GM12891 (cell line): ENCODE results near the gene TRMT44.

Experiments used
- POLR2A ChIP-seq: IDR thresholded peaks from 2 replicates; pipeline ENCODE4 v1.6.1; 2011; ENCODE audit warnings: low read depth, low read length, control low read depth
- POLR2AphosphoS5 ChIP-seq: IDR thresholded peaks from 2 replicates; pipeline ENCODE4 v1.6.1; 2011; ENCODE audit warnings: low read depth, low read length, control low read depth
- SPI1 ChIP-seq: IDR thresholded peaks from 2 replicates; pipeline ENCODE4 v1.6.1; 2011; ENCODE audit warnings: low read depth, low read length, control low read depth
- TAF1 ChIP-seq: IDR thresholded peaks from 2 replicates; pipeline ENCODE4 v1.6.1; 2011; ENCODE audit warnings: low read depth, low read length, control low read depth

DNA sequence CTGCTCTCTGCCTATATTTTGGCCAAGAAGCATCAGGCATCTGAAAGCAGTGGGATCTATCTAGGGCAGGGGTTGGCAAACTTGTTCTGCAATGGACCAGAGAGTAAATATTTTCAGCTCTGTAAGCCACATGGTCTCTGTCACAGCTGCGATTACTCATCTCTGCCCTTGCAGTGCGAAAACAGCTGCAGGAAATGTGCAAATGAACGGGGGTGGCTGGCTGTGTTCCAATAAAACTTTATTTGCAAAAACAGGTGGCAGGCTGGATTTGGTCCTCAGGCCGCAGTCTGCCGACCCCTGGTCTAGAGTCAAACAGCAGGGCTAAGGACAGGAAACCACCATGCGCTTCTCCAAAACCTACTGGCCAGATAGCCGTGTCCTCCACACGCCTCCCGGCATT lies 48.6 kb upstream of the TRMT44 start:
- TF ChIP-seq POLR2AphosphoS5 (peak; percentile 69; the same call in 1 of the 2 replicates), POLR2A (no peak), TAF1 (no peak), SPI1 (no peak)
